NB4 (cell line): ENCODE measurements around the gene C6orf141.

Experiments used
- DNase-seq: peaks from one replicate; pipeline ENCODE4 v3.0.0; 2010; ENCODE audit warnings: low read depth
- H3K4me3 ChIP-seq: one replicate; pipeline ENCODE4 v1.5.1; 2011; ENCODE audit warnings: mild to moderate bottlenecking, low read depth, low read length, moderate library complexity
- MAX ChIP-seq: IDR thresholded peaks from 2 replicates; pipeline ENCODE4 v1.6.1; 2011; ENCODE audit warnings: low read depth, low read length
- MYC ChIP-seq: IDR thresholded peaks from 2 replicates; pipeline ENCODE4 v1.6.1; 2011; ENCODE audit warnings: low read depth, low read length
- POLR2A ChIP-seq: IDR thresholded peaks from 2 replicates; pipeline ENCODE4 v1.6.1; 2011; ENCODE audit warnings: mild to moderate bottlenecking; ENCODE audit not compliant: insufficient read length; ENCODE audit errors: extremely low read depth
- TF ChIP-seq, protein P1 (sequence below): IDR thresholded peaks from one replicate; pipeline ENCODE4 v1.5.1; 2012; ENCODE audit warnings: low read depth, low read length

The C6orf141 gene

DNA sequence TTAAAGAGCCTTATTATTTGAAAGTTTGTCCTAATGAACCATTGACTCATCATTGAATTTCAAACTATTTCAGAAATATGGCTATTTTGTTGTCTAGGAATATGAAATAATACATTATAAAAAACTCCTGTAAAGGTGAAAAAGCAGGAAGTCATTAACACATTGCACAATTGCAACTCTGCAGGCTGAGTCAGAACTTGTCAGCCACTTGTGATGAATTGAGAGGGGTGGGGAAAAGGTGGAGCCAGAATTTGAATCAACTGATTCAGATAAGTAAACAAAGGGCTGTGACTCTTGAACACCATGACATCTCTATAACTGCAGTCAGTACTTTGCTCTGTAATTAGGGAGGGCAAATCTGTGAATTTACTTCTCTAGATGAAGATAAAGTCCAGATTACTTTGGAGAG lies 6.0 kb downstream of the C6orf141 start:
- TF ChIP-seq POLR2A (no peak), MYC (0 out of 2 replicates have a peak, but pooled peaks have one; percentile 25)
- H3K4me3 ChIP-seq, result no peak overlapping the region
- peak; percentile 56 for DNase-seq

DNA sequence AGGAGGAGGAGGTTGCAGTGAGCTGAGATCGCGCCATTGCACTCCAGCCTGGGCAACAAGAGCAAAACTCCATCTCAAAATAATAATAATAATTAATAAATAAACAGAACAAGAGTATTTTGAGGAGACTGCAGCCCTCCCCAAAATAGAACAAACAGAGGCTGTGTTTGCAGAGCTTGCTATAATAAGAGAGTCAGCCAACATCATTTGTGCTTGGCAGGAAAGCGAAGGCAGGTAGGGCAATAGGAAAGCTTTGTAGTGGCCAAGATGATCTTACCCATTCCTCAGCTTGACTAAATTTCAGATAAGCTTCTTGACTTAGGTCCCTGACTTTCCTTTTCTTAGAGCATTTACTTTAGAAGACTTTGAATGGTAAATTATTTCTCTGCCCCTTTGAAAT lies 6.7 kb downstream of the C6orf141 start:
- no peak for DNase-seq
- TF ChIP-seq, protein P1, sequence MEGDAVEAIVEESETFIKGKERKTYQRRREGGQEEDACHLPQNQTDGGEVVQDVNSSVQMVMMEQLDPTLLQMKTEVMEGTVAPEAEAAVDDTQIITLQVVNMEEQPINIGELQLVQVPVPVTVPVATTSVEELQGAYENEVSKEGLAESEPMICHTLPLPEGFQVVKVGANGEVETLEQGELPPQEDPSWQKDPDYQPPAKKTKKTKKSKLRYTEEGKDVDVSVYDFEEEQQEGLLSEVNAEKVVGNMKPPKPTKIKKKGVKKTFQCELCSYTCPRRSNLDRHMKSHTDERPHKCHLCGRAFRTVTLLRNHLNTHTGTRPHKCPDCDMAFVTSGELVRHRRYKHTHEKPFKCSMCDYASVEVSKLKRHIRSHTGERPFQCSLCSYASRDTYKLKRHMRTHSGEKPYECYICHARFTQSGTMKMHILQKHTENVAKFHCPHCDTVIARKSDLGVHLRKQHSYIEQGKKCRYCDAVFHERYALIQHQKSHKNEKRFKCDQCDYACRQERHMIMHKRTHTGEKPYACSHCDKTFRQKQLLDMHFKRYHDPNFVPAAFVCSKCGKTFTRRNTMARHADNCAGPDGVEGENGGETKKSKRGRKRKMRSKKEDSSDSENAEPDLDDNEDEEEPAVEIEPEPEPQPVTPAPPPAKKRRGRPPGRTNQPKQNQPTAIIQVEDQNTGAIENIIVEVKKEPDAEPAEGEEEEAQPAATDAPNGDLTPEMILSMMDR, result no peak
- TF ChIP-seq MAX, result no peak
- no peak for TF ChIP-seq MYC
- no peak for TF ChIP-seq POLR2A
- no peak overlapping the region for H3K4me3 ChIP-seq

DNA sequence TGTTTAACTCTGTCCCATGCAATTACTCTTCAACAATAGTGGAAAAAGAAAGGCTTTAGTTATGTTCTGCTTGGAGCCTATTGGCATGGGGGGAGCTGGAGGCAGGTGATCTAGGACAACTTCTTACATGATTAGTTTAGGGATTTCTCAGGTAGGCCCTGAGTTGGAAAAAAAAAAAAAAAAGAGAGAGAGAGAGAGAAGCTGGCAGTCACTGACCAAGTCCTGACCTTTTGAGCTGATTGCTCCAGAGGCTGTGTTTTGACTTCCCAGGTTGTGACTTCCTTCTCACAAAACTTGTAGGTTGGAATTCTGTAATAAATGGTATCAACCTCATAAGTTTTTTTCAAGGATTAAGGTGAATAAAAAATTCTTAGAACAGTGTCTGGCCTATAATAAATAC lies 7.8 kb downstream of the C6orf141 start:
- DNase-seq, result no peak
- no peak overlapping the region for H3K4me3 ChIP-seq
- TF ChIP-seq MYC (no peak), POLR2A (no peak), MAX (no peak)
- TF ChIP-seq, protein P1, result no peak

GRCh38 chr6:49563006-49563886 lies 12.8 kb downstream of the C6orf141 start:
- DNase-seq, result no peak
- TF ChIP-seq, protein P1, result no peak
- TF ChIP-seq MYC (no peak), POLR2A (no peak), MAX (no peak)

GRCh38 chr6:49564552-49564951 lies 14.1 kb downstream of the C6orf141 start:
- DNase-seq, result no peak
- TF ChIP-seq POLR2A, result no peak
- no peak for TF ChIP-seq MAX
- TF ChIP-seq, protein P1, result no peak
- TF ChIP-seq MYC, result no peak

More at GRCh38 chr6:49563006-49563886, 12.8 kb downstream of the C6orf141 start:
- H3K4me3 ChIP-seq, result no peak overlapping the region

GRCh38 chr6:49565261-49565660 lies 14.8 kb downstream of the C6orf141 start:
- TF ChIP-seq MAX, result no peak
- TF ChIP-seq, protein P1, result no peak
- TF ChIP-seq POLR2A, result no peak
- TF ChIP-seq MYC, result no peak

More at GRCh38 chr6:49564552-49564951, 14.1 kb downstream of the C6orf141 start:
- H3K4me3 ChIP-seq, result no peak overlapping the region

More at GRCh38 chr6:49565261-49565660, 14.8 kb downstream of the C6orf141 start:
- no peak overlapping the region for H3K4me3 ChIP-seq
- DNase-seq, result no peak
